ENCODE measurements around the gene MOCS1.

GRCh38 chr6:39933669-39934130, 562 bp downstream of the MOCS1 start:
- TF ChIP-seq CTCF (IDR thresholded peaks at IDR 0.05), result no peak
- no peak for TF ChIP-seq POLR2A (IDR thresholded peaks at IDR 0.05)
